ENCODE results near the gene CD8A. TPM values are rescaled to one million over a fixed set of nuclear protein-coding genes. Genes with fewer than 3 reads are reported as not detected.

CD8A gene
- total and polyA plus RNA-seq, 8 donors, result 1.2 to 24.9 (median 3.8) TPM; not detected in 2

DNA sequence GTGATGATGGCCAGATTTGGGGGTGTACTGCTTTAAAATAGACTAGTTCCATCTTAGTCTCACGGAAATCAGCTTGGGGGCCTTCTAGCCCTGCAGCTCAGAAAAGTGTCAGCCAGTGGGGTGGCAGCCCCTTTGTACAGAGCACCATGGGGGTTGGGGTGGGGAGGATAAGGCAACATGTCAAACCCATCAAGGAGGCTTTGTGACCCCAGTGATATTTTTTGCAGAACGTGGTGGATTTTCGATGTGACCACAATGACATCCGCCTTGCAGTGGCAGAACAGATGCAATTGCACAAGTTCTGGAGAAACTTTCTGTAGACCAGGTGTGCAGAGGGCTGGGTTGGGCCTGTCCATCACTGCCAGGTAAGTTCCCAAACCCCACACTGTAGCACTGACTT, 3.0 kb upstream of the CD8A start:
- 77 to 89% (median 83%) methylated on average over 4 of the region's 4 CpGs for WGBS, 5 donors
- H3K27ac ChIP-seq, result peak overlapping the region in 3 of 5 donors; percentile 8 to 31 (median 17)
- H3K27me3 ChIP-seq, result peaks cover 35 to 75% (median 58%) of the 10 kb centered on the region in 3 donors
- DNase-seq, result peak in 1 of 2 donors; percentile 39
- intact Hi-C loops (cut with DNase I; ENCODE audit: low total_unique reads), result no loop called here
- peaks cover 21 to 32% (median 27%) of the 10 kb centered on the region in 4 donors for H3K4me1 ChIP-seq
- H3K9me3 ChIP-seq, result peaks cover 0 to 24% (median 16%) of the 10 kb centered on the region in 4 donors
- no peak for TF ChIP-seq EP300 (IDR thresholded peaks at IDR 0.05)
- TF ChIP-seq, protein P1, sequence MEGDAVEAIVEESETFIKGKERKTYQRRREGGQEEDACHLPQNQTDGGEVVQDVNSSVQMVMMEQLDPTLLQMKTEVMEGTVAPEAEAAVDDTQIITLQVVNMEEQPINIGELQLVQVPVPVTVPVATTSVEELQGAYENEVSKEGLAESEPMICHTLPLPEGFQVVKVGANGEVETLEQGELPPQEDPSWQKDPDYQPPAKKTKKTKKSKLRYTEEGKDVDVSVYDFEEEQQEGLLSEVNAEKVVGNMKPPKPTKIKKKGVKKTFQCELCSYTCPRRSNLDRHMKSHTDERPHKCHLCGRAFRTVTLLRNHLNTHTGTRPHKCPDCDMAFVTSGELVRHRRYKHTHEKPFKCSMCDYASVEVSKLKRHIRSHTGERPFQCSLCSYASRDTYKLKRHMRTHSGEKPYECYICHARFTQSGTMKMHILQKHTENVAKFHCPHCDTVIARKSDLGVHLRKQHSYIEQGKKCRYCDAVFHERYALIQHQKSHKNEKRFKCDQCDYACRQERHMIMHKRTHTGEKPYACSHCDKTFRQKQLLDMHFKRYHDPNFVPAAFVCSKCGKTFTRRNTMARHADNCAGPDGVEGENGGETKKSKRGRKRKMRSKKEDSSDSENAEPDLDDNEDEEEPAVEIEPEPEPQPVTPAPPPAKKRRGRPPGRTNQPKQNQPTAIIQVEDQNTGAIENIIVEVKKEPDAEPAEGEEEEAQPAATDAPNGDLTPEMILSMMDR (IDR thresholded peaks at IDR 0.05), result no peak
- TF ChIP-seq POLR2AphosphoS5 (IDR thresholded peaks at IDR 0.05), result no peak
- TF ChIP-seq POLR2A (IDR thresholded peaks at IDR 0.05), result no peak
- H3K36me3 ChIP-seq, result no peaks in the 10 kb centered on the region
- H3K4me3 ChIP-seq, result no peak overlapping the region

DNA sequence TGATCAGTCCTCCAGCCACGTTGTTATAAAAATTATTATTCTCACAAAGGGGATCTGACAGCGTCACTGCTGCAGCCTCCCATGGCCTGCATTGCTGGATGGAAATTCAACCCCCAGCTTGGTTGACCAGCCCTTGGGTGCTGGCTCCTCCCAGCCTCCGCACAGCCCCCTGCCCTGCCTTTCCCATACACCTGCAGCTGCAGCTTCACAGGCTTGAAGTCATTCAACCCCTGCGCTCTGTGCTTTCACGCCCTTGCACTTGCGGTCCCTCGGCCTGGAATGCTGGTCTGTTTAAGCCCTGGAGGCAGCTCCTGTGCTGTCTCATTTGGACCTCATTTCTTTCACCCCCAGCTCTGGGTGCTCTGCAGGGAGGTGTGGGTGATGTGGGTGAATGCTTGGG, 860 bp upstream of the CD8A start:
- Histone ChIP-seq H3K27me3 (peaks cover 35 to 87% (median 60%) of the 10 kb centered on the region in 3 donors), H3K27ac (peak overlapping the region in 4 of 5 donors; percentile 11 to 74 (median 66)), H3K9me3 (peaks cover 0 to 12% (median 7%) of the 10 kb centered on the region in 4 donors), H3K4me3 (peak overlapping the region in 3 of 4 donors; percentile 27 to 42 (median 32)), H3K36me3 (no peaks in the 10 kb centered on the region), H3K4me1 (peaks cover 22 to 42% (median 35%) of the 10 kb centered on the region in 4 donors)
- intact Hi-C loops (cut with DNase I; ENCODE audit: low total_unique reads), result no loop called here
- DNase-seq, result no peak
- TF ChIP-seq, protein P1 (IDR thresholded peaks at IDR 0.05), result no peak
- TF ChIP-seq EP300 (IDR thresholded peaks at IDR 0.05) (no peak), POLR2A (IDR thresholded peaks at IDR 0.05) (no peak), POLR2AphosphoS5 (IDR thresholded peaks at IDR 0.05) (no peak)
- WGBS, 5 donors, result 27 to 45% (median 37%) methylated on average over 7 of the region's 7 CpGs

DNA sequence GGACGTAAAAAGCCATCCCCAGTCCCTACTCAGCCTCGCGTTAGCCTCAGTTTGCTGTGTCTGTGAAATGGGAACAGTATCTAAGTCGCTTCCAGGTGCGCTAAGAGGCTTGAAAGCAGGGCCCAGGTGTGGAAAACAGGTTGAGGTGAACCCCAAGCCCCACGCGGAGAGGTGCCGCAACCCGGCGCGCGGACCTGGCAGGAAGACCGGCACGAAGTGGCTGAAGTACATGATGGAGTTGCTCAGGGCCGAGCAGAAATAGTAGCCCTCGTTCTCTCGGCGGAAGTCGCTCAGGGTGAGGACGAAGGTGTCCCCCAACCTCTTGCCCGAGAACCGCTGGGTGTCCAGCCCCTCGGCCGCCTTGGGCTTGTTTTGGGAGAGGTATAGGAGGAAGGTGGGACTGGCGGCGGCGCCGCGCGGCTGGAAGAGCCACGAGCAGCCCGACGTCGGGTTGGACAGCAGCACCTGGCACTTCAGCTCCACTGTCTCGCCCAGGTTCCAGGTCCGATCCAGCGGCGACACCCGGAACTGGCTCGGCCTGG, 508 bp downstream of the CD8A start:
- intact Hi-C loops (cut with DNase I; ENCODE audit: low total_unique reads), result no loop called here
- TF ChIP-seq POLR2AphosphoS5 (IDR thresholded peaks at IDR 0.05), result no peak
- TF ChIP-seq EP300 (IDR thresholded peaks at IDR 0.05), result no peak
- TF ChIP-seq, protein P1 (IDR thresholded peaks at IDR 0.05), result no peak
- TF ChIP-seq POLR2A (IDR thresholded peaks at IDR 0.05), result no peak
- DNase-seq, result peak in 1 of 2 donors; percentile 49
- peaks cover 35 to 87% (median 60%) of the 10 kb centered on the region in 3 donors for H3K27me3 ChIP-seq
- peak overlapping the region; percentile 27 to 42 (median 36) for H3K4me3 ChIP-seq
- 6 to 15% (median 6%) methylated on average over 18 to 40 of the region's 40 CpGs for WGBS, 5 donors
- H3K9me3 ChIP-seq, result peaks cover 0 to under 1% (median 0%) of the 10 kb centered on the region in 4 donors
- H3K27ac ChIP-seq, result peak overlapping the region; percentile 7 to 74 (median 63)
- H3K4me1 ChIP-seq, result peaks cover 22 to 42% (median 35%) of the 10 kb centered on the region in 4 donors
- H3K36me3 ChIP-seq, result no peaks in the 10 kb centered on the region

DNA sequence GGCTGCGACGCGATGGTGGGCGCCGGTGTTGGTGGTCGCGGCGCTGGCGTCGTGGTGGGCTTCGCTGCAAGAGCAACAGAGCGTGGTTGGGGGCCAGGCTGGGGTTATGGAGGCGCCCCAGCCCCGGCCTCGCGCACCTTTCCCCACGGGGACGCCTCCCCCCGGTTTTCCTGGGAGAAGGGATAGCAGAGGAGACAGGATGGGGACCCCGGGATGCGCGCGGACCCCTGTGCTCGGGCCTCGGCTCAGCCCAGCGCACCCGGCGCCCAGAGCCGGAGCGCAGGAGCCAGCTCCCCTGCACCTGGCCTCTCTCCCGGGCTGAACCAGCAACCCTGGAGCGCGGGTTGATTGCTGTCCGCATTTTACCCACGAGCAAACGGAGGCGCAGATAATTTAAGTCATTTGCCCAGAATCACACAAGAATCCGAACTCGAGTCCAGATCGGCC, 1.0 kb downstream of the CD8A start:
- H3K36me3 ChIP-seq, result no peaks in the 10 kb centered on the region
- H3K9me3 ChIP-seq, result no peaks in the 10 kb centered on the region
- DNase-seq, result no peak
- peak overlapping the region in 4 of 5 donors; percentile 7 to 74 (median 66) for H3K27ac ChIP-seq
- intact Hi-C loops (cut with DNase I; ENCODE audit: low total_unique reads), result no loop called here
- peak overlapping the region; percentile 27 to 42 (median 36) for H3K4me3 ChIP-seq
- peaks cover 22 to 42% (median 35%) of the 10 kb centered on the region in 4 donors for H3K4me1 ChIP-seq
- WGBS, 5 donors, result 8 to 19% (median 11%) methylated on average over 12 to 40 of the region's 40 CpGs
- H3K27me3 ChIP-seq, result peaks cover 35 to 82% (median 57%) of the 10 kb centered on the region in 3 donors
- TF ChIP-seq EP300 (IDR thresholded peaks at IDR 0.05), result no peak
- TF ChIP-seq, protein P1 (IDR thresholded peaks at IDR 0.05), result no peak
- TF ChIP-seq POLR2AphosphoS5 (IDR thresholded peaks at IDR 0.05), result no peak
- TF ChIP-seq POLR2A (IDR thresholded peaks at IDR 0.05), result no peak

All from stomach (tissue), 9 donors.